ENCODE data around the gene MUC5AC.

Gene MUC5AC

DNA sequence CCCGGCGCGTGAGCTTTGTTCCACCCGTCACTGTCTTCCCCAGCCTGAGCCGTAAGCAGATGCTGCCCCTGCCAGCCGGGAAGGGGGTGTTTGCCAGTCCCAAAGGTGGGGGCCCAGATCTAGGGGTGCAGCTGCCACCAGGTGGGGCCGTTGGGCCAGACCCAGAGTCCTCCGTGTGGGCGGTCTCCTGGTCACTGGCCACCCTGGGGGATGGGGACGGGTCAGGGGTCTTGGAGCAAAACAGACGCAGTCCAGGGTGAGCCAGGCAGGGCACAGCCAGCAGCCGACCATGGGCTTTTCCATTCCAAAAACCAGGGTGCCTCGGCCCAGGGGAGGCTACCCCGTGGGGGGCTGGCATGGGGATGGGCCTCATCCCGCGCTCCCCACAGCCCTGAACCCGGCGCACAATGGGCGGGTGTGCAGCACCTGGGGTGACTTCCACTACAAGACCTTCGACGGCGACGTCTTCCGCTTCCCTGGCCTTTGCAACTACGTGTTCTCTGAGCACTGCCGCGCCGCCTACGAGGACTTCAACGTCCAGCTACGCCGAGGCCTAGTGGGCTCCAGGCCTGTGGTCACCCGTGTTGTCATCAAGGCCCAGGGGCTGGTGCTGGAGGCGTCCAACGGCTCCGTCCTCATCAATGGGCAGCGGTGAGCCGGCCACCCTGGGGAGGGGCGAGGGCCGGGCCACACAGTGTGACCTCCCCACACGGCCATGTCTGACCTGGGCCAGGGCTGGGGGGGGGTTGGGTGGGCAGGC is 68.7 kb downstream of the MUC5AC start:
- no peak for DNase-seq (ENCODE audit: low read depth)

DNA sequence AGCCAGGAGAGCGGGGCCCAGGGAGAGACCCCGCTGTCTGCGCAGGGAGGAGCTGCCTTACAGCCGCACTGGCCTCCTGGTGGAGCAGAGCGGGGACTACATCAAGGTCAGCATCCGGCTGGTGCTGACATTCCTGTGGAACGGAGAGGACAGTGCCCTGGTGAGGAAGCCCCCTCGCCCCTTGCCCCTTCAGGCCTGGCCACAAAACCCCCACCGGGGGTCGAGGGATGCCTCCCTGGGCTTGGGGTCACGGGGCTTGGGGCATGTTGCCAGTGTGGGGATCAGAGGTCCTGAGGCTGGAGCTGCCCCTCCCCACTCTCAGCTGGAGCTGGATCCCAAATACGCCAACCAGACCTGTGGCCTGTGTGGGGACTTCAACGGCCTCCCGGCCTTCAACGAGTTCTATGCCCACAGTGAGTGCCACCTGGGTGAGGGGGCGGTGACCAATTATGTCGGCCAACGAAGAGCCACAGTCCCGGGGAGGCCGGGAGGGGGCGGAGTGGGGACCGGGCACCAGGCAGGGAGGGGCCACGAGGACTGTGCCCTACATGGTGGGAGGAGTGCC is 69.3 kb downstream of the MUC5AC start:
- no peak for DNase-seq (ENCODE audit: low read depth)

DNA sequence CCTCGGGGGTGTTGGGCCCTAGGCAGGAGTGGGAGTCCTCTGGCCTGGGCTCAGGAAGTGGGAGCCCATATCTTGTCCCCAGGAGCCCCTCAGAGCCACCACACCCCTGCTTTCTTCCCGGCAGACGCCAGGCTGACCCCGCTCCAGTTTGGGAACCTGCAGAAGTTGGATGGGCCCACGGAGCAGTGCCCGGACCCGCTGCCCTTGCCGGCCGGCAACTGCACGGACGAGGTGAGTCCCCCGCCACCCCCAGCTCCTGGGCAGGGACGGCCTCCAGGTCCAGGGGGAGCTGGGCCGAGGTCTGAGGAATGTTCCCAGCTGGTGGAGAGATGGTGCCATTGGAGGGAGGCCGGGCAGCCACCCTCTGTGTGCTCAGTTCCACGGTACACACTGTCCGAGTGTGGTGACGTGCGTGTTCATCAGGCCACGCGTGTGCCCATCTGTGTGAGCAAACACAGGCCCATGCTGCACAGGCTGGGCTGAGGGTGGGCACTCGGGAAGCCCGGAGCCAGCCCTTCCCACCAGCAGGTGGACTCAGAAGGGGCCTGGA is 69.9 kb downstream of the MUC5AC start:
- DNase-seq (ENCODE audit: low read depth) = no peak

DNA sequence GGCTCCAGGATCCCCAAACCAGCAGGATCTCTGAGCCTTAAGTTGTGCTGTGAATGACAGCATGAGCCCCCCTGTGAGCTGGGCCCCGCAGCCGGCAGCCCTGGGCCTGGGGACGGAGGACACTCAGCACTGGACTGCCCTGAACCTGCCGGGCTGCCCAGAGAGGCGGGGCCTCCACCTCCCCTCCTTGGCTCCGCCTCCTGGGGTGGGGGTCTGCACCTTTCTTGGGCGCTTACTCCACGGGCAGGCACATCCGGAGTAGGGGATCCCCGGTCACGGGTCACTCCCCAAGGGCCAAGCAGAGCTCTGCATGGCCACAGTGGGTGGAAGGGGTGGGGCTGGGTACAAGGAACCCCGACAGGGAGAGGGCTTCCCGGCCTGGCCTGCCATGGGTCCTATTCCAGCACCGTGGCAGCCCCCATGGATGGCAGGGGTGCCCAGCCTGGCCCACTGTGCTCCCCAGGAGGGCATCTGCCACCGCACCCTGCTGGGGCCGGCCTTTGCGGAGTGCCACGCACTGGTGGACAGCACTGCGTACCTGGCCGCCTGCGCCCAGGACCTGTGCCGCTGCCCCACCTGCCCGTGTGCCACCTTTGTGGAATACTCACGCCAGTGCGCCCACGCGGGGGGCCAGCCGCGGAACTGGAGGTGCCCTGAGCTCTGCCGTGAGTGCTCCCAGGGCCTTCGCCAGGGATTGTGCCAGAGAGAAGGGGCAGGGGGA is 70.5 kb downstream of the MUC5AC start:
- DNase-seq (ENCODE audit: low read depth) = no peak

DNA sequence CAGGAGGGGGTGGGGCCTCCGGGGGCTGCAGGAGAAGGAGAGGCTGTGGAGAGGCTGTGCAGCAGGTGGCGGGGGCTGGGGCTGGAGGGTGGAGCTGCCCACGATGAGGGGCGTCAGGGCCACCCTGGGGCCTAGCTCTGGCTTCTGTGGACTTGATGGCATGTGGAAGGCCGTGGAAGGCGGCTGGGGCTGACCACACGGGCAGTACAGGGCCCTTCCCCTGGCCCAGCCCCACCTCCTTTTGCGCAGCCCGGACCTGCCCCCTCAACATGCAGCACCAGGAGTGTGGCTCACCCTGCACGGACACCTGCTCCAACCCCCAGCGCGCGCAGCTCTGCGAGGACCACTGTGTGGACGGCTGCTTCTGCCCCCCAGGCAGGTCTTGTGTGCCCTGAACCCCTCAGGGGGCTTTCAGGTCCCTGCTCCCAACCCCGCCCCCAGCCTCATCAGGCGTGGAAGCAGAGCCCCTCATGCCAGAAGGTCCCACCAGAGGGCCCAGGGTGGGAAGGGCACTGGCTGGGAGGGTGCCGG is 71.2 kb downstream of the MUC5AC start:
- no peak for DNase-seq (ENCODE audit: low read depth)

DNA sequence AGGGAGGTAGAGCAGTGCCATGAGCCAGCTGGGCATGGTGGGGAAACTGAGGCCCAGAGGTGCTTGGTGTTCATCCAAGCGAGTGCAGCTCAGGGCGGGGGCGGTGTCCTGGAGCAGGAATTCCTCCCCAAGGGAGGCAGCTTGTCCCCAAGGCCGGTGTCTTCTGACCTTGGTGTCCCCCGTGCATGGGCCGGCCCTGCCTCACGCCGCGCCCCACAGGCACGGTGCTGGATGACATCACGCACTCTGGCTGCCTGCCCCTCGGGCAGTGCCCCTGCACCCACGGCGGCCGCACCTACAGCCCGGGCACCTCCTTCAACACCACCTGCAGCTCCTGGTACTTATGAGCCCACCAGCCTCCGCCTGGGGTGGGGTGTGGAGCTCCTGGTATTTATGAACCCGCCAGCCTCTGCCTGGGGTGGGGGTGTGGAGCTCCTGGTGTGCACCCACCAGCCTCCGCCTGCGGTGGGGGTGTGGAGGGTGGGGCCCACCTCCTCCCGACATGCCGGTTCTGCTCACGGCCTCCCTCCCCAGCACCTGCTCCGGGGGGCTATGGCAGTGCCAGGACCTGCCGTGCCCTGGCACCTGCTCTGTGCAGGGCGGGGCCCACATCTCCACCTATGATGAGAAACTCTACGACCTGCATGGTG is 71.8 kb downstream of the MUC5AC start:
- DNase-seq (ENCODE audit: low read depth) = no peak

DNA sequence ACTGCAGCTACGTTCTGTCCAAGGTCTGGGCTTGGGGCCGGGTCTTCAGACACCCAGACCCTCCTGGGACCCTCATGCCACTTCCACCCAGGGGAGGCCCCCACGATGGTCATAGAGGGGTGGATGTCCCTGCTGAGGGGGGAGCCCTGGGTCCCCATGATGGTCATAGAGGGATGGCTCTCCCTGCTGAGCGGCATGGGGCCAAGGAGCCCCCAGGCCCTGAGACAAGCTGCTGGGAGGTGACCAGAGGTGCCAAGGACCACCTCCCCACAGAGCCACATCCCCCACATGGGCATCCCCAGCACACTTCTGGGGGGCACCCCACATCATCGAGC is 72.3 kb downstream of the MUC5AC start:
- no peak for DNase-seq (ENCODE audit: low read depth)

DNA sequence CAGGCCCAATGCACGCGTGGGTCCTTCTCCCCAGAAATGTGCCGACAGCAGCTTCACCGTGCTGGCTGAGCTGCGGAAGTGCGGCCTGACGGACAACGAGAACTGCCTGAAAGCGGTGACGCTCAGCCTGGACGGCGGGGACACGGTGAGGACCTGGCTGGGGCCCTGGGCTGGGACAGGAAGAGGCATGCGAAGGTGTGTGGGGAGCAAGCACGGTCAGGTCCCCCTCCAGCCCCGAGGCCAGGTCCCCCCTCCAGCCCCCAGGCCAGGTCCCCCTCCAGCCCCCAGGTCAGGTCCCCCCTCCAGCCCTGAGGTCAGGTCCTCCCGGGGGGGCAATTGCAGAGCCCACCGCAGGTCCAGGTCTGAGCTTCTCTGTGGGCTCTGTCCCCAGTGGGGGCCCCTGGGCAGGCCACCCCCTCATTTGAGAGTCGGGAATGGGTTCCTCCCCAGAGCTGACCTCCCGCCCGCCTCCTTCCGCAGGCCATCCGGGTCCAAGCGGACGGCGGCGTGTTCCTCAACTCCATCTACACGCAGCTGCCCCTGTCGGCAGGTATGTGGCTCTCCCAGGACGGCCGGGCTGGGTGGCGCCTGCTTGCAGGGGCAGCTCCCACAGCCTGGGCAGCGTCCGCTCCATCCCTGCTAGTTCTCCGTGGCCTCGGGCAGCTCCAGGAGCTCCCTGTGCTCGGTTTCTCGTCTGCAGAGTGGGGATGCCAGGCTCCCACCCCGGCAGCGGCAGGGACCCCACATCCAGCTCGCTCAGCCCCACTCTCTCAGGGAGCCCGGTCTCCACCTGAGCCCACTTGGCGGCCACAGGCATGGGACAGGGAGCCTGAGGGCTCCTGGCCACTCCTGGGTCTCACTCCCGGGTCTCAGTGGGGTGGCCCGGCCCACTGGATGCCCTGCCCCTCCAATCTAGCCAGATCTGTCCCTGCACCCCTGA is 73.0 kb downstream of the MUC5AC start:
- no peak for DNase-seq (ENCODE audit: low read depth)

DNA sequence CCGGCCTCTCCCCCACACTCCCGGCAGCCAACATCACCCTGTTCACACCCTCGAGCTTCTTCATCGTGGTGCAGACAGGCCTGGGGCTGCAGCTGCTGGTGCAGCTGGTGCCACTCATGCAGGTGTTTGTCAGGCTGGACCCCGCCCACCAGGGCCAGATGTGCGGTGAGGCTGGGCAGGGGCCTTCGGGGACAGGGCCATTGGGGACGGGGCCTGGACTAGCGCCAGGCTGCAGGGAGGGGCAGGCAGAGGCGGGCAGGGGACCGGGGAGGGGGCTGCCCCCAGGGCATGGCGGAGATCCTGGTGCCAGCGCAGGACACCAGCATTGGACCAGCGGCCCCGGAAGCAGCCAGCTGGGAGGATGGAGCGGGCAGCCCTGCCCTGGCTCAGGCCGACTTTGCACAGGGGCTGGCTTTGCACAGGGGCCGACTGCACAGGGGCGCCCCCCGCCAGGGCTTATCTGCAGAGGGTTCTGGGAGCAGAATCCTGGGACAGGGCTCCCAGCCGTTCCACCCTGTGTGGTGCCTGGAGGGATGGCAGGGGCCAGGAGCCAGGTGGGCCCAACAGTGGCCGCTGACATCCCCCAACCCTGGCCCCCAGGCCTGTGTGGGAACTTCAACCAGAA is 73.8 kb downstream of the MUC5AC start:
- no peak for DNase-seq (ENCODE audit: low read depth)

DNA sequence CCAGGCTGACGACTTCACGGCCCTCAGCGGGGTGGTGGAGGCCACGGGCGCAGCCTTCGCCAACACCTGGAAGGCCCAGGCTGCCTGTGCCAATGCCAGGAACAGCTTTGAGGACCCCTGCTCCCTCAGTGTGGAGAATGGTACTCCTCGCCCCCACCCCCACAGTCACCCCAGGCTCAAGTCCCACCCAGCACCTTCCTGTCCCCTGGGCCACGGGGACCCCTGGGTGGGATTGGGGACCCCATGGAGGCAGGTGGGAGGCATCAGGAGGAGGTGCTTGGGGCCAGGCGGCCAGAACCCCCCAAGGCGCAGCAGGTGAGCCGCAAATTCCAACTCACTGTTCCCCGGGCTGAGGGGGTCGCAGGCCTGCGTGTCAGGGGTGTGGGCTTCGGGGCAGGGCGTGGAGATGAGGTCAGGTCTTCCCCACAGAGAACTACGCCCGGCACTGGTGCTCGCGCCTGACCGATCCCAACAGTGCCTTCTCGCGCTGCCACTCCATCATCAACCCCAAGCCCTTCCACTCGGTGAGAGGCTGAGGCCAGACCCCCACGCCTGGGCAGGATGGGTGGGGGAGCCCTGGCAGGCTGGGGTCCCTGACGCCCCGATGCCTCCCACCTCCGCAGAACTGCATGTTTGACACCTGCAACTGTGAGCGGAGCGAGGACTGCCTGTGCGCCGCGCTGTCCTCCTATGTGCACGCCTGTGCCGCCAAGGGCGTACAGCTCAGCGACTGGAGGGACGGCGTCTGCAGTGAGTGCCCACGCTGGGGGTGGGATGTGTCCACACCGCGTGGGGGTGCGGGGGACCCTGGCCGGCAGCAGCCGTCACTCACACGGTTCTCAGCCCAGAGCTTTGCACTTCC is 74.5 kb downstream of the MUC5AC start:
- DNase-seq (ENCODE audit: low read depth) = no peak

DNA sequence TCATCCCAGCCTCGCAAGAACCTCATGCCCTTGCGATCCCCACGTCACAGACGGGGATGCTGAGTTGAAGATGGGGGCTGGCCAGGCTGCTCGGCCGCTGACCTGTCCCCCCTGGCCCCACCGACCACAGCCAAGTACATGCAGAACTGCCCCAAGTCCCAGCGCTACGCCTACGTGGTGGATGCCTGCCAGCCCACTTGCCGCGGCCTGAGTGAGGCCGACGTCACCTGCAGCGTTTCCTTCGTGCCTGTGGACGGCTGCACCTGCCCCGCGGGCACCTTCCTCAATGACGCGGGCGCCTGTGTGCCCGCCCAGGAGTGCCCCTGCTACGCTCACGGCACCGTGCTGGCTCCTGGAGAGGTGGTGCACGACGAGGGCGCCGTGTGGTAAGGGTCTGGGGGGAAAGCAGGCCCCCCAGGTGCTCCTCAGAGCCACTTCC is 75.1 kb downstream of the MUC5AC start:
- no peak for DNase-seq (ENCODE audit: low read depth)

DNA sequence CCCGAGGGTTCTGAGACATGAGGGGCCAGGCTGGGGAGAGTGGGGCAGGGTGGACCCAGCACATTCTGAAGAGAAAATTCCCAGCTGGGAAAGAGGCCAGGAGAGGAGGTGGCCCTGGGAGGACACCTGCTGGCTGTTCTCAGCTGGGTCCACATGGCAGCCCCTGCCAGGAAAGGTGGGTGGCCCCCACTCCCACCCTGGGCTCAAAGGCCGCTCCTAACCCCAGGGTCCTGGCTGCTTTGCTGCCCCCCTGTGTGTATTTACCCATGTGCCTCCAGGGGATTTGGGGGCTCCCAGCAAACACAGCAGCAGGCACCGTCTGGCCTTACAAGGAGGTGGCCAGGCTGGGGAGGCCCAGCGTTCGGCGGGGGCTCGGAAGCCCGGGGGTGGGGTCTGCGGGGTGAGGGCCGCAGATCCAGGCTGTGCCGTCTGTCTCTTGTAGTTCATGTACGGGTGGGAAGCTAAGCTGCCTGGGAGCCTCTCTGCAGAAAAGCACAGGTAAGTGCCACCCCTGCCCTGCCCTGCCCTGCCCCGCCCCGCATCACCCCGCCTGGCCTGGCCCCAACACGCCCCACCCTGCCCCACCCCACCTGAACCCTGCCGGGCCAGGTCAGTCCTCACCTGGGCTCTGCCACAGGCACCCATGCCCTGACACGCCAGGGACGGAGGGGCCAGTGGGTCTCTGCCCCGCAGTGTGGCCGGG is 75.7 kb downstream of the MUC5AC start:
- no peak for DNase-seq (ENCODE audit: low read depth)

DNA sequence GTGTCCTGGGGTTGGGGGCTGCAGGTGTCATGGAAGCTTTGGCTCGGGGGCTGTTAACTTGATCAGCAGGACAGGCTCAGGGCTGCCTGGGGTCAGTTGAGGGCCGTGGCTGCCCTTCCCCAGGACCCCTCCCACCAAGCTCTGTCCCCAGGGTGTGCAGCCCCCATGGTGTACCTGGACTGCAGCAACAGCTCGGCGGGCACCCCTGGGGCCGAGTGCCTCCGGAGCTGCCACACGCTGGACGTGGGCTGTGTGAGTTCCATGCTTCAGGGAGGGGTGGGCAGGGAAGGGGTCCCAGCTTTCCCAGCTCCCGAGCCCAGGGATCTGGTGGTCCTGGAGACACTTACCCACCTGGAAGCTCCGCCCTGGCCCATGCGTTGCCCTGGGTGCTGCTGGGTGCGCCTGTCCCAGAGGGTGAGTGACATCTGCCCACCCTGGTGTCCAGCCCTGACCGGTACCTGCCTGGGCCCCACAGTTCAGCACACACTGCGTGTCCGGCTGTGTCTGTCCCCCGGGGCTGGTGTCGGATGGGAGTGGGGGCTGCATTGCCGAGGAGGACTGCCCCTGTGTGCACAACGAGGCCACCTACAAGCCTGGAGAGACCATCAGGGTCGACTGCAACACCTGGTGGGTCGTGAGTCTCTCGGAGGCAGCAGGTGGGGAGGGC is 76.4 kb downstream of the MUC5AC start:
- no peak for DNase-seq (ENCODE audit: low read depth)

DNA sequence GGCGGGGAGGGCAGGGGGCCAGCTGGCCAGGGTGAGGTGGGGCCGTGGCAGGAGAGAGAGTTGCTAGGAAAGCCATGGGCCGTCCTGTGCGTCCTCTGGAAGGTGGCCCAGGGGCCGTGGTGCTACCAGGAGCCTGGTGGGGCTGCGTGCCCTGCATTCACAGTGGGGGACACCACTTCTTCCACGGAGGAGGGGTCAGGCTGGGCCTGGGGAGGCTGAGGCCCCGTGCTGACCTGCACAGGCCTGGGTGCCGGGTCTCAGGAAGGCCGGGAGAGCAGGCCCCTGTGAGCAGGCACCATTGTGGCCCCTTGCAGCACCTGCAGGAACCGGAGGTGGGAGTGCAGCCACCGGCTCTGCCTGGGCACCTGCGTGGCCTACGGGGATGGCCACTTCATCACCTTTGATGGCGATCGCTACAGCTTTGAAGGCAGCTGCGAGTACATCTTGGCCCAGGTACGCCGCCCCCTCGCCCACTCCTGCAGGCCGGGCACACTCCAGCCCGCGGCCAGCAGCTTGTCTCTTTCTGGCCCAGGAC is 77.1 kb downstream of the MUC5AC start:
- DNase-seq (ENCODE audit: low read depth) = no peak

DNA sequence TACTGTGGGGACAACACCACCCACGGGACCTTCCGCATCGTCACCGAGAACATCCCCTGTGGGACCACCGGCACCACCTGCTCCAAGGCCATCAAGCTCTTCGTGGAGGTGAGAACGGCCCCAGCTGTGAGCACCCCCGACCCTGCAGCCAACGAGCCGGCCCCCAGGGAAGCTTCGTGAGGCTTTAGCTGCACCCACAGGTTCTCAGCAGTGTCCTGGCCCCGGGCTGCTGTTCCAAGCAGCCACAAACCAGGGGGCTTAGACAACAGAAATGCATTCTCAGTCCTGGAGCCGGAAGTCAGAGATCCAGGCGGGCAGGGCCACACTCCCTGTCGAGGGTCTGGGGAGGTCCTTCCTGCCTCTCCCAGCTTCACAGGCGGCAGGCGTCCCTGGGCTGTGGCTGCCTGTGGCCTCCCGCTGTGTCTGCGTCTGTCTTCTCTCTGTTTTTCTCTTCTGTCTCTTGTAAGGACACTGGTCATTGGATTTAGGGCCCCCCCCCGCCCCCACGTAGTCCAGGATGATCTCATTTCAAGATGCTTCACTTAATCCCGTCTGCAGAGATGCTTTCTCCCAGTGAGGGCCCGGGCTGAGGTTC is 77.7 kb downstream of the MUC5AC start:
- no peak for DNase-seq (ENCODE audit: low read depth)

DNA sequence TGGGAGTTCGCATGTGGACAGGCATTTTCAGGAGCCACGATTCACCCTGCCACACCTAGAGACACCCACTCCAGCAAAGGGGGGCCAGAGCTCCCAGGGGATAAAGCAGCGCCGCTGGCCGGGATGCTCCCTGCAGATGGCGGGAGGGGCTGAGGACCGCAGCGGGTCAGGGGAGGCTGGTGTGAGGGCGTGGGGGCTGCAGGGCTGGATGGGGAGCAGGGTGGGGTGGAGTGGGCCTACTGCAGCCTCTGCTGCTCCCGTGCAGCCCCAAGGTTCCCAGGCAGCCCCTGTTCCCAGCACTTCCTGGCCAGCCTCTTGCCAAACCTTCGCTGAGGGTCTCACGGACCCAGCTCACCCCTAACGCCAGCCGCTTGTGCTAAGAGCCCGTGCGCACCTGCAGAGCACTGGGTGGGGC is 78.2 kb downstream of the MUC5AC start:
- DNase-seq (ENCODE audit: low read depth) = no peak

DNA sequence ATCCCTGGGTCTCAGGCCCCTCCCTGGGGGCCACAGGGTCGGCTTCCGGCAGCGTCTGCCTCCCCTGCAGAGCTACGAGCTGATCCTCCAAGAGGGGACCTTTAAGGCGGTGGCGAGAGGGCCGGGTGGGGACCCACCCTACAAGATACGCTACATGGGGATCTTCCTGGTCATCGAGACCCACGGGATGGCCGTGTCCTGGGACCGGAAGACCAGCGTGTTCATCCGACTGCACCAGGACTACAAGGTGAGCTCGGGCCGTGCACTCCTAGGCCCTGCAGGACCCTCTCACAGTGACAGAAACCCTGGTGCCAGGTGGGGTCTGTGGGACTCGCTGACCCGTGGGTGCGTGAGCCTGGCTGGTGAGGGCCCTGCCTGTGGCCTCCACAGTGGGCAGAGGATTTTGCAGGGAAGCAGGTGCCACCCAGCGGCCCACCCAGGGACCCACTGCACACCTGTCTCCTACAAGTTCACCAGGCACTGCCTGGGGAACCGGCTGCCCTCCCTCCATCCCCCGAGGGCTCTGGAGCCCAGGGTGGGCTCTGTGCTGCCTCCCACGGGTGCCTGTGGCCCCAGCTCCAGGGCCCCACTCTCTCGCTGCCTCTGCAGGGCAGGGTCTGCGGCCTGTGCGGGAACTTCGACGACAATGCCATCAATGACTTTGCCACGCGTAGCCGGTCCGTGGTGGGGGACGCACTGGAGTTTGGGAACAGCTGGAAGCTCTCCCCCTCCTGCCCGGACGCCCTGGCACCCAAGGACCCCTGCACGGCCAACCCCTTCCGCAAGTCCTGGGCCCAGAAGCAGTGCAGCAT is 78.8 kb downstream of the MUC5AC start:
- no peak for DNase-seq (ENCODE audit: low read depth)

All from activated T-helper 9 cell treated with anti-CD3 and anti-CD28 coated beads, Interleukin-2, amount 50 U/mL, for 16 hours (primary cell).